ENCODE data around the gene LRRN2. TPM values are rescaled to one million over a fixed set of nuclear protein-coding genes. Genes with fewer than 3 reads are reported as not detected.

The LRRN2 gene
- polyA plus RNA-seq, 1 of the 3 experiments (the other 2 are of a cell fraction): not detected

DNA sequence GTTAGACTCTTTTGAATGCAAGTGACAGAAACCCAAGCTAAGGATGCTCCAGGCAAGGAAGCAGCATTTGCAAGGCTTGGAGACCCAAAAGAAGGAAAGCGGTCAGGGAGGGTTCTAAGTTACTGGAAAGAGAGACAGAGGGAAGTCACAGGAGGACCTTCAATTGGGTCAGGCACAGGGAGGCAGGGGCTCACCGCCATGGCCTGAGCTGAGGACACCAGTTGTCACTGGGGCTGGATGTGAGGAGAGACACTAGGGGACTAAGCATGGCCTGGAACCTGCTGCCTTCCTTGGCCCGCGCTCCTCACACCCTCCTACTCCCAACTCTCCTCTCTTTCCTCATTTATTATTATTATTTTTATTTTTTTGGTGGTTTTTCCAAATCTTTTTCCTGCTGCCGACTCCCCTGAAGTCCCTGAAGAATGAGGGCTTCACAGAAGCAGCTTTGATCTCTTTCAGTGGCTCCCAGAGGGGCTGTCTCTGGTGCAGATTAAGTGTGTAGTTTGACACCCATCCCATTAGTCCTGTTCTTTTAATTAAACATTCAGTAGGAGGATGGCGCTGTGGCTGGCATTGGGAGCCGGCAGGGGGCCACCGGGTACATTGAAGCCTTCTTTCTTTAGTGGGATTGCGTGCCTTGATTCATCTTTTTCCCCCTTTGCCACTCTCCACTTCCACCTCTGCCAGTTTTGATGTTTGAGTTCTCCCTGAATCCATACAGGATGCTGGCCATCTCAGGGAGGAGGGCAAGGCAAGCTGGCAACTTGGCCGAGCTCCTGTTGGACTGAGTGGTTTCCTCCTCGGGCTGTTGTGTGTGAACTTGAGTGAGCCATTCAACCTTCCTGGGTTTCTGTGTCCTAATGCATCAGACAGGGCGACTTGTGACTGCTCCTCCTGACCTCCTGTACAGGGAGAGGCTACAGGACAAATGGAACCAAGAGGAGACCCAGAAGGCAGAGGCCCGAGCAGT is 110.0 kb downstream of the LRRN2 start (continued):
- TF ChIP-seq, protein P1, sequence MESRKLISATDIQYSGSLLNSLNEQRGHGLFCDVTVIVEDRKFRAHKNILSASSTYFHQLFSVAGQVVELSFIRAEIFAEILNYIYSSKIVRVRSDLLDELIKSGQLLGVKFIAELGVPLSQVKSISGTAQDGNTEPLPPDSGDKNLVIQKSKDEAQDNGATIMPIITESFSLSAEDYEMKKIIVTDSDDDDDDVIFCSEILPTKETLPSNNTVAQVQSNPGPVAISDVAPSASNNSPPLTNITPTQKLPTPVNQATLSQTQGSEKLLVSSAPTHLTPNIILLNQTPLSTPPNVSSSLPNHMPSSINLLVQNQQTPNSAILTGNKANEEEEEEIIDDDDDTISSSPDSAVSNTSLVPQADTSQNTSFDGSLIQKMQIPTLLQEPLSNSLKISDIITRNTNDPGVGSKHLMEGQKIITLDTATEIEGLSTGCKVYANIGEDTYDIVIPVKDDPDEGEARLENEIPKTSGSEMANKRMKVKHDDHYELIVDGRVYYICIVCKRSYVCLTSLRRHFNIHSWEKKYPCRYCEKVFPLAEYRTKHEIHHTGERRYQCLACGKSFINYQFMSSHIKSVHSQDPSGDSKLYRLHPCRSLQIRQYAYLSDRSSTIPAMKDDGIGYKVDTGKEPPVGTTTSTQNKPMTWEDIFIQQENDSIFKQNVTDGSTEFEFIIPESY (IDR thresholded peaks at IDR 0.05; ENCODE audit: borderline replicate concordance, low read depth): no peak
- TF ChIP-seq SMC3 (IDR thresholded peaks at IDR 0.05; ENCODE audit: low read depth, low read length): no peak
- no peak for TF ChIP-seq MXI1 (IDR thresholded peaks at IDR 0.05; ENCODE audit: low read depth, low read length)
- no peak for TF ChIP-seq NFIC (IDR thresholded peaks at IDR 0.05; ENCODE audit: borderline replicate concordance)
- TF ChIP-seq, protein P2, sequence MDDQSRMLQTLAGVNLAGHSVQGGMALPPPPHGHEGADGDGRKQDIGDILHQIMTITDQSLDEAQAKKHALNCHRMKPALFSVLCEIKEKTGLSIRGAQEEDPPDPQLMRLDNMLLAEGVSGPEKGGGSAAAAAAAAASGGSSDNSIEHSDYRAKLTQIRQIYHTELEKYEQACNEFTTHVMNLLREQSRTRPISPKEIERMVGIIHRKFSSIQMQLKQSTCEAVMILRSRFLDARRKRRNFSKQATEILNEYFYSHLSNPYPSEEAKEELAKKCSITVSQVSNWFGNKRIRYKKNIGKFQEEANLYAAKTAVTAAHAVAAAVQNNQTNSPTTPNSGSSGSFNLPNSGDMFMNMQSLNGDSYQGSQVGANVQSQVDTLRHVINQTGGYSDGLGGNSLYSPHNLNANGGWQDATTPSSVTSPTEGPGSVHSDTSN (IDR thresholded peaks at IDR 0.05): no peak
- TF ChIP-seq JUND (IDR thresholded peaks at IDR 0.05): no peak
- no peak for TF ChIP-seq ELF1 (IDR thresholded peaks at IDR 0.05)

DNA sequence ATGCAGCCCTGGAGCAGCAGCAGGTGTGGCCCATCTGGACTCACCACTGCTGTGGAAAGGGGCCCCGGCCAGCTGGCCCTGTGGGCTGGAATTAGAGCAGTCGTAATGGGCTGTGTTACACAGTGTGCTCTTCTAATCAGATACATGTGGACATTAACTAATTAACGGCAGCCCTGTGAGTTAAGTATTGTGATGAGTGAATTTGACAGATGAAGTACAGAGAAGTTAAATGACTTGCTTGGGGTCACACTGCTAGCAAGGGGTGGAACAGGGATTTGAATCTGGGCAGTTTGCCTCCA is 110.7 kb downstream of the LRRN2 start:
- DNase-seq: peak; percentile 82
- no peaks in the 10 kb centered on the region for H3K9me2 ChIP-seq
- TF ChIP-seq POLR2AphosphoS5 (IDR thresholded peaks at IDR 0.05; ENCODE audit: low read depth, low read length): peak; percentile 53; the same call in 1 of the 2 replicates
- TF ChIP-seq RAD21 (IDR thresholded peaks at IDR 0.05; ENCODE audit: low read length): no peak
- TF ChIP-seq GATA2 (CRISPR knock-in tag; IDR thresholded peaks at IDR 0.05): peak; percentile 90
- TF ChIP-seq EP300 (IDR thresholded peaks at IDR 0.05; ENCODE audit: borderline replicate concordance in 1 of 2, low read depth in 1 of 2, low read length in 1 of 2): peak in 1 of 2 experiments; percentile 89; a peak in 2 of 4 replicates
- TF ChIP-seq CHD2 (IDR thresholded peaks at IDR 0.05; ENCODE audit: low read length, partially characterized antibody): peak; percentile 91
- peak; percentile 56 for TF ChIP-seq TCF12 (IDR thresholded peaks at IDR 0.05)
- TF ChIP-seq TEAD4 (IDR thresholded peaks at IDR 0.05; ENCODE audit: borderline replicate concordance, insufficient read depth): no peak
- TF ChIP-seq FOXJ3 (CRISPR knock-in tag; IDR thresholded peaks at IDR 0.05): peak; percentile 97
- TF ChIP-seq MXI1 (IDR thresholded peaks at IDR 0.05; ENCODE audit: low read depth, low read length): no peak
- TF ChIP-seq RCOR1 (IDR thresholded peaks at IDR 0.05; ENCODE audit: low read length): peak; percentile 98
- TF ChIP-seq SMC3 (IDR thresholded peaks at IDR 0.05; ENCODE audit: low read depth, low read length): no peak
- H3K9me3 ChIP-seq: no peaks in the 10 kb centered on the region
- no peaks in the 10 kb centered on the region for H3K36me3 ChIP-seq (replicated peaks in 1 of 2; ENCODE audit: control insufficient read depth in 1 of 2, insufficient read depth in 2 of 2, low read length in 1 of 2)
- POLR2A ChIA-PET: interaction anchor here (0.5 to 0.7 kb wide), 3 partner anchors 62 to 218 kb away, joined by 3 to 5 read pairs (median 4); no protein-coding TSS in a partner anchor
- no peak overlapping the region for H2AFZ ChIP-seq (ENCODE audit: low read depth)
- no peak overlapping the region for H3K9ac ChIP-seq
- peaks cover 6 to 32% of the 10 kb centered on the region in 2 experiments; a peak in 3 of 4 replicates for H3K4me1 ChIP-seq (ENCODE audit: control insufficient read depth in 1 of 2, insufficient read depth in 2 of 2, low read depth in 1 of 2, low read length in 1 of 2)
- no peak overlapping the region for H3K4me3 ChIP-seq (ENCODE audit: low read depth in 2 of 2, low read length in 1 of 2)
- no peaks in the 10 kb centered on the region for H3F3A ChIP-seq (replicated peaks; ENCODE audit: insufficient read depth)
- CTCF ChIA-PET: interaction anchor here (0.6 to 18.4 kb wide), 13 partner anchors 8 to 233 kb away, joined by 3 to 568 read pairs (median 6); no protein-coding TSS in a partner anchor
- no peak overlapping the region for H3K27ac ChIP-seq (ENCODE audit: low read depth in 2 of 2, low read length in 1 of 2)
- H4K20me1 ChIP-seq (ENCODE audit: insufficient read depth): no peaks in the 10 kb centered on the region
- no peaks in the 10 kb centered on the region for H3K79me2 ChIP-seq (ENCODE audit: insufficient read depth)
- no peak overlapping the region for H3K4me2 ChIP-seq
- H3K27me3 ChIP-seq (ENCODE audit: insufficient read depth): no peaks in the 10 kb centered on the region
- 46% methylated on average over 3 of the region's 3 CpGs for WGBS (ENCODE audit: low lambda C conversion rate)
